GF-D8 (cell line): ENCODE measurements around the gene SLC10A4.
"Not testable (repeated sequence)": the region's sequence is repeated elsewhere in the genome, so short reads cannot be mapped to it uniquely, and the experiment has no call there.

ENCODE experiments used
- DNase-seq: peaks from one replicate; lab custom pipeline; 2025; lab: John Stamatoyannopoulos, UW

The SLC10A4 gene

DNA sequence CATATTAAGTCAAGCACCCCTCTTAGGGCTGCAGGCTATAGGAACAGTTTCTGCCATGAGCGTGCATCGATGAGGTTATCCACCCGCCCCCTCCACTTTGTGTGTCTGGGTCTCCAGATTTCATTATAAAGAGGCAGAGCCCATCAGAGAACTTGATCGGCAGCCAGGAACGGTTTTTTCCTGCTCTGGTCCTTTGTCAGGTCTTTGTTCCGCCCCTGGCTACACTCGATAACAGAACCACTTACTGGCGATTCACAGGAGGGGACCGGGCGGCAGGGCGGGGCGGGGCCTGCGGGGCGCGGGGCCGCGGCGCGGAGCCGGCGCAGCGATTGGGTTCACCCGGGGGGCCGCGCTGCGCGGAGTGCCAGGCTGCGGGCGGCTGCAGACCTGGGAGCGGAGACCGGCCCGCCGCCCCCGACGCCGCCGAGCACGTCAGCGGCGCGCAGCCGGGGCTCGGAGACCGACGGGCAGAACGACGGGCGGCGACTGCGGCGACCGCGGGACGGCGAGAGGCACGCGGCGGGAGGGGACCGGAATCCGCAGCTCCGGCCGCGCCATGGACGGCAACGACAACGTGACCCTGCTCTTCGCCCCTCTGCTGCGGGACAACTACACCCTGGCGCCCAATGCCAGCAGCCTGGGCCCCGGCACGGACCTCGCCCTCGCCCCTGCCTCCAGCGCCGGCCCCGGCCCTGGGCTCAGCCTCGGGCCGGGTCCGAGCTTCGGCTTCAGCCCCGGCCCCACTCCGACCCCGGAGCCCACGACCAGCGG lies at the start of gene SLC10A4:
SLC10A4 (plus strand) TSS at position 338 of the 771 bp plus-strand sequence; CDS start at position 557, 219 bp downstream.
- DNase-seq: no peak

- no peak for DNase-seq
These were observed 46.8 kb upstream of the SLC10A4 start for GRCh38 chr4:48436318-48436717.

DNA sequence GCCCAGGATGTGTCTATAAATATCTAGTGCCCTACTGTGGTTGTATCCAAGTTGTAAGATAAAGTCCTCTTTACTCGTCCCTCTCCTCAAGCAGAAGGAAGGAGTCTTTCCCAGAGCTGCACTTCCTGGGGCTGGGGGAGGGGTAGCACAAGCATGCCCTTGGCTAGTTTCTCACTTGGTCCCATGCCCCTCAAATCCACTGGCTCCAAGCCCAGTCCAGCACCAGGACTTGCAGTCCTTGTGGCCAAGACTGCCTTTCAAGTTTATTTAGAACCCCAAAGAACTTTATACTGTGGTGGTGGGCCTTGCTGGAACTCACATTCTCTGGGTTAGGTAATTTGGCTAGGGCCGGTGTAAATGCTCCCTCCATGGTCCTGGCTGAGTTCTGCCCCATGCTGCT lies 43.2 kb upstream of the SLC10A4 start:
- DNase-seq: no peak

- not testable (repeated sequence) for DNase-seq
These were observed 42.2 kb upstream of the SLC10A4 start for GRCh38 chr4:48440914-48441313.

DNA sequence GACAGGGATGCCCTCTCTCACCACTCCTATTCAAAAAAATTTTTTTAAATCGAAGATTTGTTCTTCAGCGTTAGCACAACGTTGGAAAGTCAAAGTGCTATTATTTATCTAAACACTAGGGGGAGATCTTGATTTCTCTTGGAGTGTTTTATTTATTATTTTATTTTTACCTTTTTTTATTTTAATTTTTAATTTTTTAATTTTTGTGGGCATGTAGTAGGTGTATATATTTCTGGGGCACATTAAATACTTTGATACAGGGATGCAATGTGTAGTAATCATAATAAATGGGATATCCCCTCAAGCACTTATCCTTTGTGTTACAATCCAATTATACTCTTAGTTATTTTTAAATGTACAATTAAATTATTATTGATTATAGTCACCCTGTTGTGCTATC lies 37.4 kb upstream of the SLC10A4 start:
- no peak for DNase-seq

GRCh38 chr4:48446642-48447041 lies 36.5 kb upstream of the SLC10A4 start:
- no peak for DNase-seq

DNA sequence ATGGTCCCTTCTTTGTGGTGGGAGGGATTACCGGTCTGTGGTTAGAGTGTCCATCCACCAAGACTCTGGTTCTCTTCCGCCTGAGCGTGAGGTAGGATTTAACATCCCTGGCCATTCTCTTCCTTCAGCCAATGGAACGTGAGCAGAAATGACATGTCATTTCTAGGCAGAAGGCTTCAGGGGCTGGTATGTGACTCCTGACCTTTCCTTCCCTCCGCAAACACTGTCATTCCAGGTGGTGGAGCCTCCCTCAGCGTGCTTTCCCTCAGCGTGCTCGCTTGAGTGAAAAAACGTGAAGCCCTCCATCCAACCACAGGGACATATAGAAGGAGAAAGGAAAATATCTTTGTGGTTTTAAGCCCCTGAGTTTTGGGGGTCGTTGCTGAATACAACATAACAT lies 34.0 kb upstream of the SLC10A4 start:
- no peak for DNase-seq

GRCh38 chr4:48450740-48451139 lies 32.4 kb upstream of the SLC10A4 start:
- no peak for DNase-seq

GRCh38 chr4:48451656-48452055 lies 31.5 kb upstream of the SLC10A4 start:
- DNase-seq: not testable (repeated sequence)

- DNase-seq: no peak
These were observed 28.6 kb upstream of the SLC10A4 start for GRCh38 chr4:48454591-48454990.

DNA sequence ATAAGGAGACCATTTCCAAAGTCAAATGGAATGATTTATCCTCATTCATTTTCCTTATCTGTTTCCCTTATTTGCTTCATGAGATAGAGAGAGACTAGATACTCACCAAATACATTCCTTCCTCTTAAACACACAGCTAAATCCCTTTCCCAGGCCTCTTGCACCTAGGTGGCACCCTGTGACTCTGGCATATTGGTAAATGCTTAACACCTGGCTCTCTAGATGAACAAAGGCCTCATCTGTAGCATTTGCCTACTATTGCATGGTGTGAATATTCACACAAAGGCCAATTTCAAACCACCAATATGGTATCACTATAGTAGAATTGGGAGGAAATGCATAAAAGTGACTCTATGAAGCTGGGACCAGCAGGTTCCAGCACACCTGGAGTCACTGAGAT lies 22.1 kb upstream of the SLC10A4 start:
- no peak for DNase-seq

DNA sequence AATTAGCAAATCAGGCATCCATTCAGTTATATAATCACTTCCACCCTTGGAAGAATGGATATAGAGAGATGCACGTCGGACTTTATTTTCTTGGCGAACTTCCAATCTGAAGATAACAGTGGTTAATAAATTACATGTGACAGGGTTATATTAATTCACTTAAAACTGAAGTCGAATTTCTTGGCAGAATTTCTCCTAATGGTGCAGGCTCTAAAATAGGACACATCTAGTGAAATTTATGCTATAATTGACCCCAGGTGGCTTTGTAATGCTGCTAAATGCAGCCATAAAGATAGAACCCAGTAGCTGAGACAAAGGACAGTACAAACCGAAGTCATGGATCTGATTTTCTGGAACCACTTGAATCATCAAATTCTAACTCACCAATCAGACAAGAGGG lies 20.8 kb upstream of the SLC10A4 start:
- DNase-seq: no peak

GRCh38 chr4:48467442-48467841 lies 15.7 kb upstream of the SLC10A4 start:
- no peak for DNase-seq

DNA sequence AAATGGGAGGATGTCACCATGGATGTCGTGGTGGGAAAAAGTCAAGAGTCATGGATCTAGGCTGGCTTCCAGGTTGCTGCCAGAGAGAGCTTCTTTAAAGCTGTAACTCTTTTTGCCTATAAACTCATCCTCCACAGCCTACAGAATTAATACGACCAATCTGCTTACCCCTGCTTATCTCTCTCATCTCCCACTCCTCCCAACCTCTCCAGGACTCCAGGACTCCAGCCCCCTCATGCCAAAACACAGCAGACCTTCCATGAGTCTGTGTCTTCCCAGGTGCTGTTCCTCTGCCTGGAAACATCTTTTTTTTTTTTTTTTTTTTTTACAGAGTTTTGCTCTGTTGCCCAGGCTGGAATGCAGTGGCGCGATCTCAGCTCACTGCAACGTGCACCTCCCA lies 15.3 kb upstream of the SLC10A4 start:
- DNase-seq: no peak

DNA sequence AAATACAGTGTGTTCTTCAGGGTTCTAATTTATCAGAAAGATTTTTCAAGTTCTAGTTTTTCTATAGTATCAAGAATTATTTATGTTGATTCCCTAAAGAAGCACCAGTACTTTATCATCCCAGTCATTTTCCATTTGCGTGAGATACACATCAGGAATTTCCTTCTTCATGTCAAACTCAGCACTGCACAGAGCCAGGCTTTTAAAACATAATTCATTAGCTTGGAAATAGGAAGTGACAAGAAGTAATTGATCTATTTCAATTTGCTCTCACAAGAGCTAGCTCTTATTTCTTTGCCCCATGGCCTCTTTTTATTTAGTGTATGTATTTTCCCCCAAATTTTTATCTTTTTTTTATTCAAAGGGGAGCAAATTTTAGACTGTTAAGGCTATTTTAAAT lies 13.0 kb upstream of the SLC10A4 start:
- no peak for DNase-seq

GRCh38 chr4:48470570-48470969 lies 12.6 kb upstream of the SLC10A4 start:
- DNase-seq: no peak

- no peak for DNase-seq
These were observed 10.3 kb upstream of the SLC10A4 start for GRCh38 chr4:48472794-48473193.

DNA sequence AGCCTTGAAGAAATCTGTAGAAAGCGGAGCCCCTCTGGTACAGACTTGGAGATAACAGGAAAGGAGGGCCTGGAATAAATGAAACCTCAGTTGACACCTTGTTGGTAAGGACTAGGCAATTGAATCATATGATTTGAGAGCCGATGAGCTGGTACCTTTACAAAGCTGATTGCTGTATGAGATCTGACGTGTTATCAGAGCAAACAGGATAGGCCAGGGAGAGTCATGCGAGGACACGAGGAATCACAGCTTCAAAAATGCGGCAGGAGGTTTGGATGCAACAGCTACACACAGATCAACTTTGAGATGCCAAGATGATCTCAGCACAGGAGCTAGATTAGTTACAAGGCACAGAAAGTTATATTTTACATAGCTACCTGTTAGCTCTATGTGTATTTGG lies 7.4 kb upstream of the SLC10A4 start:
- DNase-seq: no peak

DNA sequence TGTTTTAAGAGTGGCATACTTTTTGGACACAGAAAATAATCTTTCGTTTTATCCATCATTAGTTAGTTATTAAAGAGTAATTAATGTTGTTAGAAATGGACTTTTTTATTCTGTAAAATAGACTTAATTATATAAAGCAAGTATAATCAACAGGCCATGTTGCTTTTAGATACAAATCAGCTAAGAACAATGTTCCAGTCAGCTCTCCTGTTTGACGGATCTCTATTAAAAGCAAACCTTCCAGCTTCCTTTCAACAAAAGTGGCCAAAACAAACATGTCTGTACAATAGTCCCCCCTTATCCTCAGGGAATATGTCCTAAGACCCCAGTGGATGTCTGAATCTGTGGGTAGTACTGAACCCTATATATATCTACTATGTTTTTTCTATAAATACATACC lies 4.9 kb upstream of the SLC10A4 start:
- no peak for DNase-seq

DNA sequence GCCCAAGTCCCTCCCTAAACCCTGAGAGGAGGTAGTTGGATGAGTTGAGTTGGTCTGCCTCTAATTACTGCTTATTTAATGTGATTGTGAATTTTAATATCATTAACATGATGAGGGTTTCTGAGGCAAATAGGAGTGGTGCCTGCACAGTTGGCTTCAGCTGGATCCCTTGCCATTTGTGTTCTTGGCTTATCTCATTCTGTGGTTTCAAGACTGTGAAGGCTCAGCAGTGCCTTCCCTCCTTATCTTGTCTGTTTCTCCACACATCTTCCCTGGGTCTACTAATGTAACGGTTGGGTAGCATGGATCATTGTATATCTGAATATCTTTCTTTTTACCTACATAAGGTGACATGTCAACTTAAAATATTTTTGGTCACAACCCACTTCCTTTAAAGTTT lies 1.6 kb upstream of the SLC10A4 start:
- no peak for DNase-seq

DNA sequence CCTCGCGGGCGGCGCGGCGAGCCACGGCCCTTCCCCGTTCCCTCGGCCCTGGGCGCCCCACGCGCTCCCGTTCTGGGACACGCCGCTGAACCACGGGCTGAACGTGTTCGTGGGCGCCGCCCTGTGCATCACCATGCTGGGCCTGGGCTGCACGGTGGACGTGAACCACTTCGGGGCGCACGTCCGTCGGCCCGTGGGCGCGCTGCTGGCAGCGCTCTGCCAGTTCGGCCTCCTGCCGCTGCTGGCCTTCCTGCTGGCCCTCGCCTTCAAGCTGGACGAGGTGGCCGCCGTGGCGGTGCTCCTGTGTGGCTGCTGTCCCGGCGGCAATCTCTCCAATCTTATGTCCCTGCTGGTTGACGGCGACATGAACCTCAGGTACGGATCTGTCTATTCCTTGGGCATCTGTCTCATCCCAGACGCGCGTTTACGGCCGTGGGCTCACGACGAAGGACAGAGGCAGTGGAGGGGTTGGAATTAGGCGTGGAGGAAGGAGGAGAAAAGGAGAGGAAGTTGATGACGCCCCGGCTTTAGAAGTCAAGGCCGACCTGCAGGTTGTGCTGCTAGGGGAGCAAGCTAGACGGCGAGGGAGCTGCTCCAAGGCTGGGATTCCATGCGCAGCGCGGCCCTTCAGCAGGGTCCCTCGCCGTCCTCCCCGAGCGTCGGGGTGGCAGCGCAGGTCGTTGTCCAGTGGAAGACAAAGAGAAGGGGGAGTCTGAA lies 792 bp downstream of the SLC10A4 start:
- no peak for DNase-seq

DNA sequence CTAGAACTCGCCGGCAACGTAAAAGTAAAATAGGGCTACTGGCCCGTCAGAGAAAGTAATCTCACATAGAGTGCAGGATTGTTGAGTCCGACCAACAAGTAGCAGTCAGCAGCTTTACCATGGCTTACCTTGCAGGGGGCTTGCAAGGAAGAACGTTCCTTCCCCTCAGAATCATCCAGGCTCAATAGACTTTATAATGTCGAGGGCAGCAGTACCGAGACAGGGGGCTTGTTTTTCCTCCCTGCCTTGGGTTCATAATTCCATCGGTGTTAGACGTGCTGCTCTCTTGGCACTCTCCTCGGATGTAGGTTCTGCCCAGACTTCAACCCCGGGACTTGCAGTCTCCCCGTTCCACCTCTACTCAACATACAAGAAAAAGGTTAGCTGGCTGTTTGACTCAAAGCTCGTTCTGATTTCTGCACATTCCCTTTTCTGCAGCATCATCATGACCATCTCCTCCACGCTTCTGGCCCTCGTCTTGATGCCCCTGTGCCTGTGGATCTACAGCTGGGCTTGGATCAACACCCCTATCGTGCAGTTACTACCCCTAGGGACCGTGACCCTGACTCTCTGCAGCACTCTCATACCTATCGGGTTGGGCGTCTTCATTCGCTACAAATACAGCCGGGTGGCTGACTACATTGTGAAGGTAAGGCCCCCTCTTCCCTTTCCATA lies 1.5 kb downstream of the SLC10A4 start:
- DNase-seq: no peak

DNA sequence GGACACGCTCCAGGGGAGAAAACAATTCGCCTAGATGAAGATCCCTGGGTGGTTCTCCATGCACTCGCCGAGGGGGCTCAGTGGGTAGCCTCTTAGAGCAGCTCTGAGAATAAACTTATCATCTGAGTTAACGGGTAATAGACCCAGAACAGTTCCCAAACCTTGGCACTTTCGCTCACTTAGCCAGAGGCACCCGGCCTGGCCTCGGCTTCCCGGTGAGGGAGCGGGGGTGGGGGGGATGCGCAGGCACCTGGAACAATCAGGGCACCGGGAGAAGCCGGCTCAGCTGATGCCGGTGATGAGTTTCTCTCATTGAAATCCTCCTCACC lies 6.5 kb downstream of the SLC10A4 start:
- no peak for DNase-seq
